Lung microvascular endothelial cell (primary cell): ENCODE results near the gene MPL. TPM values are rescaled to one million over a fixed set of nuclear protein-coding genes. Genes with fewer than 3 reads are reported as not detected.

Source experiments
- DNase-seq, 2 donors: peaks; one replicate each; pipeline versions ENCODE4 v3.0.0 to v3.0.0-alpha.2; 2010; ENCODE audit warnings: low read depth in 2 of 2
- total RNA-seq: library from RNA; depleted of rRNA; stranded (reverse); fragments of >200 nt; gene quantifications from 2 replicates; pipeline ENCODE4 v1.2.1, GENCODE V29; 2014

Gene MPL
- total RNA-seq, 1 donor from 2014 or later, result under 0.01 TPM

GRCh38 chr1:43322506-43322905, 15.1 kb upstream of the MPL start:
- no peak for DNase-seq

- DNase-seq, result no peak
Observed at GRCh38 chr1:43324810-43325209, 12.8 kb upstream of the MPL start.

- no peak for DNase-seq
Observed at GRCh38 chr1:43325381-43325780, 12.2 kb upstream of the MPL start.

GRCh38 chr1:43327549-43328292, 9.9 kb upstream of the MPL start:
- DNase-seq, result peak in 1 of 2 donors; percentile 47

- peak; percentile 91 to 93 for DNase-seq
Observed at GRCh38 chr1:43329995-43330751, 7.4 kb upstream of the MPL start.

DNA sequence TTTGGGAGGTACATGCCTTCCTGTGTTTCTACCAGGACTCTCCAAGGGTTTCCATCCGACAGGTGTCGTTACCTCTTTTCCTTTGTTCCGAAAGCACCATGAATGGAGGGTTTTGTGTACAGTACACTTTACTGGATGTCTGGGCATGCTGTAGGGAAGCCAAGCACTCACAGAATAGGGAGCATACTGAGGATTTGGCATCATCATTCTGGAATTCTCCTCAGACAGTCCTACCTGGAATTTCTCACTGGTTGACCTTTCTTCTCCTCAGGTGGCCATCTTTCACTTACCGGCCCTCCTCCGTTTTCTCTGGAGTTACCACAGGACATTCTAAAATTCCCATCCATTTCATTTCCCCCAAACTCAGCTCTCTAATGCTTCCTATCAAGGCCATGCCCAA, 5.9 kb upstream of the MPL start:
- no peak for DNase-seq

DNA sequence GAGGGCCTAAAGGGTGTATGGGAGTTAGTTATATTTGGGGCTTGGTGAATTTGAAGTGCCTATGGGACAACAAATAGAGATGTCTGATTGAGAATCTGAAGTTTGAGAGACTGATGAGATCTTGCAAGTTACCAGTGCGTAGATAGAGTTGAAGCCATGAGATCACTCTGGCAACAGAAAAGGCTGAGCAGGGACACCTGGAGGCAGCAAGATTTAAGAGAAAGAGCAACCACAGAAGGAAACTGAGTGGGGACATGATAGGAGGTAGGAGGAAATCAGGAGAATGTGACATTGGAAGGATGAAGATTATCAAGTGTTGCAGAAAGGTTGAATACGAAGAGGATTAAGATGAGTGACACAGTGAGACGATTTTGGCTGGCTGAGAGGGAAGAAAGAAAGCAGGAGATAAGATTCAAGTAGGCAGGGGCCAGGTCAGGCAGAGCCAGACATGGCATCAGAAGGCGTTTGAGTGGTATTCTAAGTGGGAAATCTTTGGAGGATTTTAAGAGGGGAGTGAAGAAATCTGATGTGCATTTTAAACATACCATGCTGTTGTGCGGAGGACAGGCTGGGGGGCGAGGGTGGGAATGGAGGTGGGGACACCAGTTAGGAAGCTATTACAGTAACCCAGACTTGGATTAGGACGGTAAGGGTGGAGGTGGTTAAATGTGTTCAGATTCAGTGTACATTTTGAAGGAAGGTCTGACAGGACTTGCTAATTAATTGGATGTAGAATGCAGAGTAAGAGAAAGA, 3.0 kb upstream of the MPL start:
- no peak for DNase-seq

- no peak for DNase-seq
Observed at GRCh38 chr1:43338001-43338400, 383 bp downstream of the MPL start.

GRCh38 chr1:43339584-43340232, 2.1 kb downstream of the MPL start:
- no peak for DNase-seq

- DNase-seq, result no peak
Observed at GRCh38 chr1:43340559-43340958, 2.9 kb downstream of the MPL start.

GRCh38 chr1:43344267-43344850, 6.7 kb downstream of the MPL start:
- DNase-seq, result peak; percentile 75 to 87

DNA sequence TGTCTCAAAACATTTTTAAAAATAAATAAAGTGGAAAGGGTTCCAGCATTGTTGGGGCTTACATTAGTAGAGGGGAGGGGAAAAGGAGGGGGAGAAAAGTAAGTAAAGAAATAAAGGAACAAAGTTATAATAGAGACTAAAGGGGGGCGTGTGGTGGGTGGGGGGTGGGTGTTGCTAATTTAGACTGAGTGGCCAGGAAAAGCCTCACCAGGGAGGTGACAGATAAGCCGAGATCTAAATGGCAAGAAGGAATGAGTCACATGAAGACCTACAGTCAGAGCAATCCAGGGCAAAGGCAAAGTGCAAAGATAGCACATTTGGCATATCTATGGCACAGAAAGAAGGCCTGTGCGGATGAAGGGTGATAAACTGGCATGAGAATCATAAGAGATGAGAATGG, 7.5 kb downstream of the MPL start:
- DNase-seq, result no peak

DNA sequence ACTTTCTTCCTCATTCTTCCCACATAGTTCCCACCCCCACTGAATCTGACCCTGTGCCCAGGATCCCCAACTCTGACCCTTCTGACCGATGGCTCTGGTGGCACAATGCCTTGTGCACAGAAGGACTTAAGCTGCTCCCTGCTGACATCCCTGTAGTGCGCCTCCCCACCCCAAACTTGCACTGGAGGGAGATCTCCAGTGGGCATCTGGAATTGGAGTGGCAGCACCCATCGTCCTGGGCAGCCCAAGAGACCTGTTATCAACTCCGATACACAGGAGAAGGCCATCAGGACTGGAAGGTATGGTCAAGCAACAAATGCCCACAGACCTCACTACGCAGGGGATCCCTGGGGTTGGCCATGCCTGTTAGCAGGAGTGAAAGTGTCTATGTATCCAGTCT, 9.0 kb downstream of the MPL start:
- DNase-seq, result no peak

- no peak for DNase-seq
Observed at GRCh38 chr1:43348343-43348808, 10.8 kb downstream of the MPL start.

DNA sequence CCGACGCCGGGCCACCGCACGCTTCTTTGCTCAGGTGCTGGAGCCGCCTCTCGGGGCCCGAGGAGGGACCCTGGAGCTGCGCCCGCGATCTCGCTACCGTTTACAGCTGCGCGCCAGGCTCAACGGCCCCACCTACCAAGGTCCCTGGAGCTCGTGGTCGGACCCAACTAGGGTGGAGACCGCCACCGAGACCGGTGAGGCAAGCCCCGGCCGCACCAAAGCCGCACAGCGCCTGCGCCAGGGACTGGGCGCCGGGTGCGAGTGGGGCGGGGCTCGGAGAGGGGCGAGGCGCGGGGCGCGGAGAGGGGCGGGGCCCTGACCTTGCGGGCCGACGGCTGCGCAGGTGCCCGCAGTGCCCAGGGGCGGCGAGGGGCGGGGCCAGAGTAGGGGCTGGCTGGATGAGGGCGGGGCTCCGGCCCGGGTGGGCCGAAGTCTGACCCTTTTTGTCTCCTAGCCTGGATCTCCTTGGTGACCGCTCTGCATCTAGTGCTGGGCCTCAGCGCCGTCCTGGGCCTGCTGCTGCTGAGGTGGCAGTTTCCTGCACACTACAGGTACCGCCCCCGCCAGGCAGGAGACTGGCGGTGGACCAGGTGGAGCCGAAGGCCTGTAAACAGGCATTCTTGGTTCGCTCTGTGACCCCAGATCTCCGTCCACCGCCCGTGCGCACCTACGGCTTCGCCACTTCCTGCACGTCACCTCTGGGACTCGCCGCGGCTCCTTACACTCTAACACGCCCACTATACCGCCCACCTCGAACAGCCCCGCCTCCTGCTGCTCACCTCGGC, 11.4 kb downstream of the MPL start:
- DNase-seq, result peak; percentile 47 to 65

DNA sequence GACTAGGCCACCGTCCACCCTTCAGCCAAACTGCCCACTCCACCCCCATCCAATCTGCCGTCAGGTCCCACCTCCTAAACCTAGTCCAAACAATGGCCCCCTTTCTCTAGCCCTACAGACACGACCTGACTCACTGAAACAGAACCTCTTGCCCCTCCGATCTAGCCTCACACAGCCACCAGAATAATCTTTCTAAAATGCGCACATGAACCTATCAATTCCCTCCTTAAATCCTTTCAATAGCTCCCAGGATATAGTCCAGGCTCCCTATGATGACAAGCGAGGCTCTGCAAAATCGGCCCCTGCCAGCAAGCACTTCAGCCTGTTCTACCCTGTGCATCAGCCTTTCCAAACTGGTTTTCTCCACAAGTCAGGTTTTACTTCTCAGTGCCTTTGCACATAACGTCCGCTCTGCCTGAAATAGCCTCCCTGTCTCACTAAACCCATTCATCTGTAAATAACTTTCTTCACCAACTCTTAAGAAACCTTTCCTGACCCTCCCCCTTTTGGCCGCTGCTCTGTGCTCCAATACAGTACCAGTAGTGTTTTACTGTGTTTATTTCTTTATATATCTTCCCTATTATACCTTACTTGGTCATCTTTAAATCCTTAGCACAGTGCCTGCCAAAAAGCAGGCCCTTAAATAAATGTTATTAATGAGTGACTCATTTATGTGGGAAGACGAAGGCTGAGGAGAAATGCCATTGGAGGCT, 12.1 kb downstream of the MPL start:
- peak in 1 of 2 donors; percentile 18 for DNase-seq

GRCh38 chr1:43350976-43351375, 13.4 kb downstream of the MPL start:
- DNase-seq, result no peak

DNA sequence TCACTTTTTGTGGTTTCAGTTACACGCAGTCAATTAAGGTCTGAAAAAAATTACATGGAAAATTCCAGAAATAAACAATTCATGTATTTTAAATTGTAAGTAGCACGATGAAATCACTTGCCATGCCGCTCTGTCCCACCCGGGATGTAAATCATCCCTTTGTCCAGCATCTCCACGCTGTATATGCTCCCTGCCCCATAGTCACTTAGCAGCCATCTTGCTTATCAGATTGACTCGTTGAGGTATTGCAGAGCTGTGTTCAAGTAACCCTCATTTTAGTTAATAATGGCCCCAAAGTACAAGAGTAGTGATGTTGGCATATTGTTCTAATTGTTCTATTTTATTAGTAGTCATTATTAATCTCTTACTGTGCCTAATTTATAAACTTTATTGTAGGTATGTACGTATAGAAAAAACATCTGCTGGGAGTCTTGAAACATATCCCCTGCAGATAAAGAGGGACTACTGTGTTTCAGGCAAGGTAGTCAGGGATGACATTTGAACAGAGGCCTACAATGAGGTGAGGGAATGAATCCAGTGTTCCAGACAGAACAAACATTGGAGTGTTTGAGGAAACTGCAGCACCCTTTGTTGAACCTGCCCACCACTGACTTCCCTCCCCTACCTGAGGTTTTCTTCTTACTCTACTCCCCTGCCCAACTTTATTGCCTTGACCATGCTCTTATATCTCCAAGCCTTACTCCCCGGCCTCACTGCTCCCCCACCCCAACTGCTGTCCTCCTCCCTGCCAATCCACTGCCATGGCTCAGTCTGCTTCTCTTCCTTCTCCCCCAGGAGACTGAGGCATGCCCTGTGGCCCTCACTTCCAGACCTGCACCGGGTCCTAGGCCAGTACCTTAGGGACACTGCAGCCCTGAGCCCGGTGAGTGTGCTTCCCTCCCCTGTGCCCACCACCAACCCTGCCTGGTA, 14.1 kb downstream of the MPL start:
- no peak for DNase-seq

DNA sequence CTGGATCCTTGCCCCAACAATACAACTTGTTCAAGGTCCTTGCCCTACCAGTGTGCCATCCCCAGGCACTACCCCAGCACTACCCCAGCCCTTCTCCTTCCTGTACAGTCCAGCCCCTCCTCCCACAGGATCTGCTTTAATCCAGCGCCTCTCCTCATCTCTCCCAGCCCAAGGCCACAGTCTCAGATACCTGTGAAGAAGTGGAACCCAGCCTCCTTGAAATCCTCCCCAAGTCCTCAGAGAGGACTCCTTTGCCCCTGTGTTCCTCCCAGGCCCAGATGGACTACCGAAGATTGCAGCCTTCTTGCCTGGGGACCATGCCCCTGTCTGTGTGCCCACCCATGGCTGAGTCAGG, 14.7 kb downstream of the MPL start:
- no peak for DNase-seq
